Neural cell (in vitro differentiated cells): ENCODE results near the gene SPOCD1. TPM values are rescaled to one million over a fixed set of nuclear protein-coding genes. Genes with fewer than 3 reads are reported as not detected.

Experiments
- H2AFZ ChIP-seq: fragments of 200-600, 300-800 bp; sonication (generic), shearing (Covaris generic); 2 replicates; pipeline ENCODE4 v1.6.0; 2014; ENCODE audit warnings: low read depth, mild to moderate bottlenecking, antibody characterized with exemption, low read length, moderate library complexity
- H3F3A ChIP-seq: fragments of 200-600 bp; shearing (Covaris generic); 2 replicates; pipeline ENCODE4 v1.6.1; 2016; ENCODE audit warnings: mild to moderate bottlenecking, moderate library complexity, mixed read lengths, antibody characterized with exemption, low read length; ENCODE audit not compliant: insufficient read depth, poor library complexity, severe bottlenecking
- H3K27ac ChIP-seq: fragments of 200-600, 300-800 bp; sonication (generic), shearing (Covaris generic); 2 replicates; pipeline ENCODE4 v1.5.1; 2014; ENCODE audit warnings: mild to moderate bottlenecking, low read length, moderate library complexity
- H3K27me3 ChIP-seq: fragments of 300-800, 200-600 bp; sonication (generic), shearing (Covaris generic); 2 replicates; pipeline ENCODE4 v1.6.0; 2014; ENCODE audit warnings: mild to moderate bottlenecking, low read depth, low read length, moderate library complexity; ENCODE audit not compliant: insufficient read depth
- H3K36me3 ChIP-seq: fragments of 300-800, 200-600 bp; sonication (generic), shearing (Covaris generic); 2 replicates; pipeline ENCODE4 v1.5.1; 2014; ENCODE audit warnings: mild to moderate bottlenecking, antibody characterized with exemption, low read length, moderate library complexity; ENCODE audit not compliant: insufficient read depth
- H3K4me2 ChIP-seq: fragments of 300-800, 200-600 bp; sonication (generic), shearing (Covaris generic); 2 replicates; pipeline ENCODE4 v1.6.0; 2014; ENCODE audit warnings: mild to moderate bottlenecking, low read length
- H3K4me3 ChIP-seq: fragments of 300-800, 200-600 bp; sonication (generic), shearing (Covaris generic); 2 replicates; pipeline ENCODE4 v1.5.1; 2014; ENCODE audit warnings: mild to moderate bottlenecking, low read length, moderate library complexity
- H3K79me2 ChIP-seq: fragments of 200-600 bp; shearing (Covaris generic); replicated peaks from 2 replicates; pipeline ENCODE4 v1.6.0; 2014; ENCODE audit warnings: mild to moderate bottlenecking, low read length, moderate library complexity; ENCODE audit not compliant: insufficient read depth
- H3K9ac ChIP-seq: fragments of 300-800, 200-600 bp; sonication (generic), shearing (Covaris generic); 2 replicates; pipeline ENCODE4 v1.6.1; 2016; ENCODE audit warnings: mild to moderate bottlenecking, low read length, mixed read lengths
- H3K9me2 ChIP-seq: fragments of 200-600 bp; shearing (Covaris generic); 2 replicates; pipeline ENCODE4 v1.6.1; 2016; ENCODE audit warnings: mild to moderate bottlenecking, low read length, mixed read lengths; ENCODE audit not compliant: insufficient read depth
- H3K9me3 ChIP-seq: fragments of 200-600, 300-800 bp; sonication (generic), shearing (Covaris generic); 2 replicates; pipeline ENCODE4 v1.6.1; 2016; ENCODE audit warnings: mild to moderate bottlenecking, mixed run types, low read length, moderate library complexity, mixed read lengths
- H4K20me1 ChIP-seq: fragments of 200-600 bp; shearing (Covaris generic); 2 replicates; pipeline ENCODE4 v1.6.1; 2016; ENCODE audit warnings: mild to moderate bottlenecking, mixed run types; ENCODE audit not compliant: insufficient read depth
- CTCF ChIP-seq: fragments of 450-650 bp; IDR thresholded peaks from 2 replicates; pipeline ENCODE4 v1.5.1; 2014; ENCODE audit warnings: antibody characterized with exemption, mild to moderate bottlenecking, moderate library complexity; ENCODE audit not compliant: poor library complexity, severe bottlenecking
- EP300 ChIP-seq: fragments of 450-650 bp; conservative IDR thresholded peaks from 2 replicates; pipeline ENCODE4 v1.6.1; 2014; ENCODE audit warnings: antibody characterized with exemption, mild to moderate bottlenecking, moderate library complexity; ENCODE audit not compliant: poor library complexity, severe bottlenecking
- EZH2 ChIP-seq: fragments of 200-600, 300-800 bp; shearing (Covaris generic), sonication (generic); IDR thresholded peaks from 2 replicates; pipeline ENCODE4 v1.6.1; 2014; ENCODE audit warnings: antibody characterized with exemption, low read length, borderline replicate concordance, mild to moderate bottlenecking; ENCODE audit not compliant: insufficient read depth, poor library complexity, severe bottlenecking
- MXI1 ChIP-seq: fragments of 450-650 bp; conservative IDR thresholded peaks from 2 replicates; pipeline ENCODE4 v1.6.1; 2014; ENCODE audit warnings: antibody characterized with exemption, mild to moderate bottlenecking; ENCODE audit not compliant: poor library complexity, severe bottlenecking
- POLR2AphosphoS5 ChIP-seq: IDR thresholded peaks from 2 replicates; pipeline ENCODE4 v1.6.1; 2012
- RAD21 ChIP-seq: fragments of 450-650 bp; conservative IDR thresholded peaks from 2 replicates; pipeline ENCODE4 v1.6.1; 2014; ENCODE audit warnings: antibody characterized with exemption, mild to moderate bottlenecking, moderate library complexity
- REST ChIP-seq: IDR thresholded peaks from 2 replicates; pipeline ENCODE4 v1.6.1; 2012; ENCODE audit warnings: borderline replicate concordance
- SMC3 ChIP-seq: fragments of 450-650 bp; conservative IDR thresholded peaks from 2 replicates; pipeline ENCODE4 v1.6.1; 2014; ENCODE audit warnings: antibody characterized with exemption, mild to moderate bottlenecking, moderate library complexity; ENCODE audit not compliant: poor library complexity
- TAF1 ChIP-seq: IDR thresholded peaks from 2 replicates; pipeline ENCODE4 v1.6.1; 2012; ENCODE audit warnings: low read depth
- polyA plus RNA-seq: library from polyadenylated mRNA; depleted of rRNA; stranded (reverse); fragments of >200 nt; gene quantifications from 2 replicates; pipeline ENCODE4 v1.2.3, GENCODE V29; 2014

The SPOCD1 gene
- polyA plus RNA-seq, 1 donor from 2014 or later: not detected

DNA sequence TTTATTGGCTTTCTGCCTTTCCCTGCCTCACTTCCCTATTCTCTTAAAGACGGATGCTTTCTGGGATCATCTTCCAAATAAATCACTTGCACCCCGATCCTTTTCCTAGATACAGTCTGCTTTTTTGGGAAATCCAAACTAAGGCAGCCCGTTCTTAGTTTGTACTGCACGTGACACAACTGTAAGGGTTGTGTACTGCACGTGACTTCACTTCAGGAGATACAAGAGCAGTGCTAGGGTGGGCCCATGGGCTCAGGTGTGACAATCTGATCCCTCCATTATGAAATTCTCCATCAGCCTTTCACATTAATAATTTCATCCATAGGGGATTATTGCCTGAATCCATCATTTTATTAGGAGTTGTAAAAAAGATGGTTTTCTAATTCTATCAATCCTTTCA lies 33.8 kb upstream of the SPOCD1 start:
- H3F3A ChIP-seq: no peaks in the 10 kb centered on the region
- no peaks in the 10 kb centered on the region for H3K36me3 ChIP-seq
- H3K9me2 ChIP-seq: no peaks in the 10 kb centered on the region
- no peak overlapping the region for H2AFZ ChIP-seq
- no peaks in the 10 kb centered on the region for H3K27me3 ChIP-seq
- H3K9ac ChIP-seq: no peak overlapping the region
- no peaks in the 10 kb centered on the region for H3K79me2 ChIP-seq
- no peak overlapping the region for H3K27ac ChIP-seq
- TF ChIP-seq SMC3 (no peak), EZH2 (no peak), TAF1 (no peak), POLR2AphosphoS5 (no peak), REST (no peak), EP300 (no peak), CTCF (no peak), MXI1 (no peak), RAD21 (no peak)
- no peaks in the 10 kb centered on the region for H3K9me3 ChIP-seq
- H3K4me3 ChIP-seq: no peak overlapping the region
- H4K20me1 ChIP-seq: no peaks in the 10 kb centered on the region
- no peak overlapping the region for H3K4me2 ChIP-seq

- H3K9me3 ChIP-seq: no peaks in the 10 kb centered on the region
- H3K4me2 ChIP-seq: no peak overlapping the region
- no peak overlapping the region for H3K4me3 ChIP-seq
- no peak overlapping the region for H2AFZ ChIP-seq
- H3K36me3 ChIP-seq: no peaks in the 10 kb centered on the region
- no peaks in the 10 kb centered on the region for H3K79me2 ChIP-seq
- H3F3A ChIP-seq: no peaks in the 10 kb centered on the region
- H3K27ac ChIP-seq: no peak overlapping the region
- H3K9ac ChIP-seq: no peak overlapping the region
- no peaks in the 10 kb centered on the region for H3K27me3 ChIP-seq
- H3K9me2 ChIP-seq: no peaks in the 10 kb centered on the region
- TF ChIP-seq SMC3 (no peak), CTCF (no peak), EZH2 (no peak), TAF1 (no peak), EP300 (no peak), RAD21 (no peak), REST (no peak), MXI1 (no peak), POLR2AphosphoS5 (no peak)
- no peaks in the 10 kb centered on the region for H4K20me1 ChIP-seq
Measured at GRCh38 chr1:31848381-31848897, 32.6 kb upstream of the SPOCD1 start.
